H9 (cell line): Measurements from ENCODE around the gene HMOX2. TPM values are rescaled to one million over a fixed set of nuclear protein-coding genes. Genes with fewer than 3 reads are reported as not detected.

Experiments used
- DNase-seq: peaks from one replicate; pipeline ENCODE4 v3.0.0-alpha.2; 2017
- H2AFZ ChIP-seq: one replicate; pipeline ENCODE4 v1.6.1; 2013; ENCODE audit warnings: mild to moderate bottlenecking, low read length, control low read depth, moderate library complexity
- H2AK5ac ChIP-seq: 2 replicates; pipeline ENCODE4 v1.6.1; 2013; ENCODE audit warnings: low read length, control low read depth, mixed read lengths; ENCODE audit not compliant: insufficient read length
- H2BK120ac ChIP-seq: one replicate; pipeline ENCODE4 v1.6.1; 2013; ENCODE audit warnings: low read depth, mild to moderate bottlenecking, low read length, control low read depth, inconsistent platforms; ENCODE audit not compliant: poor library complexity, severe bottlenecking
- H2BK12ac ChIP-seq: 2 replicates; pipeline ENCODE4 v1.6.1; 2013; ENCODE audit warnings: low read length, control low read depth, mixed read lengths, low read depth; ENCODE audit not compliant: insufficient read length
- H2BK15ac ChIP-seq: 2 replicates; pipeline ENCODE4 v1.6.1; 2013; ENCODE audit warnings: low read depth, low read length, control low read depth
- H2BK20ac ChIP-seq: one replicate; pipeline ENCODE4 v1.6.1; 2013; ENCODE audit warnings: low read depth, mild to moderate bottlenecking, low read length, control low read depth, inconsistent platforms; ENCODE audit not compliant: poor library complexity, severe bottlenecking
- H2BK5ac ChIP-seq: 2 replicates; pipeline ENCODE4 v1.6.1; 2013; ENCODE audit warnings: low read length, control low read depth, mixed read lengths; ENCODE audit not compliant: insufficient read length
- H3K14ac ChIP-seq: 2 replicates; pipeline ENCODE4 v1.6.1; 2013; ENCODE audit warnings: low read length, control low read depth; ENCODE audit not compliant: insufficient read depth
- H3K18ac ChIP-seq: 2 replicates; pipeline ENCODE4 v1.6.1; 2013; ENCODE audit warnings: low read depth, mild to moderate bottlenecking, mixed read lengths, low read length, control low read depth; ENCODE audit not compliant: insufficient read length
- H3K23ac ChIP-seq: 2 replicates; pipeline ENCODE4 v1.6.1; 2013; ENCODE audit warnings: low read length, control low read depth, mixed read lengths, low read depth; ENCODE audit not compliant: insufficient read length
- H3K23me2 ChIP-seq: 2 replicates; pipeline ENCODE4 v1.6.1; 2013; ENCODE audit warnings: low read depth, mild to moderate bottlenecking, mixed read lengths, low read length, control low read depth; ENCODE audit not compliant: insufficient read length, poor library complexity, severe bottlenecking
- H3K27ac ChIP-seq: 2 replicates; pipeline ENCODE4 v1.5.1; 2013; ENCODE audit warnings: low read length, control low read depth, mixed read lengths, low read depth; ENCODE audit not compliant: insufficient read length
- H3K27me3 ChIP-seq: 2 replicates; pipeline ENCODE4 v1.6.1; 2013; ENCODE audit warnings: low read length, control low read depth, inconsistent platforms; ENCODE audit not compliant: insufficient read depth
- H3K4ac ChIP-seq: 2 replicates; pipeline ENCODE4 v1.6.1; 2013; ENCODE audit warnings: low read depth, mild to moderate bottlenecking, control low read depth, inconsistent platforms, low read length, moderate library complexity
- H3K4me1 ChIP-seq: 2 replicates; pipeline ENCODE4 v1.6.1; 2013; ENCODE audit warnings: low read length, control low read depth, inconsistent platforms; ENCODE audit not compliant: insufficient read depth
- H3K4me2 ChIP-seq: 2 replicates; pipeline ENCODE4 v1.6.1; 2013; ENCODE audit warnings: low read length, control low read depth, mixed read lengths; ENCODE audit not compliant: insufficient read length, insufficient read depth
- H3K56ac ChIP-seq: 2 replicates; pipeline ENCODE4 v1.6.1; 2013; ENCODE audit warnings: low read depth, mild to moderate bottlenecking, mixed read lengths, low read length, control low read depth; ENCODE audit not compliant: insufficient read length
- H3K79me1 ChIP-seq: 2 replicates; pipeline ENCODE4 v1.6.1; 2013; ENCODE audit warnings: low read depth, mild to moderate bottlenecking, moderate library complexity, low read length, control low read depth, inconsistent platforms; ENCODE audit not compliant: insufficient read depth, poor library complexity, severe bottlenecking
- H3K79me2 ChIP-seq: 2 replicates; pipeline ENCODE4 v1.6.1; 2013; ENCODE audit warnings: low read length, control low read depth, inconsistent platforms; ENCODE audit not compliant: insufficient read depth
- H3K9ac ChIP-seq: 2 replicates; pipeline ENCODE4 v1.6.1; 2013; ENCODE audit warnings: low read length, control low read depth, mixed read lengths; ENCODE audit not compliant: insufficient read length; ENCODE audit errors: extremely low read depth
- H3K9me3 ChIP-seq: one replicate; pipeline ENCODE4 v1.6.1; 2013; ENCODE audit warnings: low read depth, low read length, inconsistent platforms; ENCODE audit not compliant: control insufficient read depth
- H3T11ph ChIP-seq: one replicate; pipeline ENCODE4 v1.6.1; 2013; ENCODE audit warnings: mild to moderate bottlenecking, low read length, control low read depth, inconsistent platforms
- H4K20me1 ChIP-seq: one replicate; pipeline ENCODE4 v1.6.1; 2013; ENCODE audit not compliant: control insufficient read depth, insufficient read length, insufficient read depth
- H4K5ac ChIP-seq: 2 replicates; pipeline ENCODE4 v1.6.1; 2013; ENCODE audit warnings: low read depth, mild to moderate bottlenecking, mixed read lengths, low read length, control low read depth; ENCODE audit not compliant: insufficient read length
- H4K8ac ChIP-seq: replicated peaks from 2 replicates; pipeline ENCODE4 v1.6.1; 2013; ENCODE audit warnings: low read length, control low read depth, mixed read lengths, low read depth; ENCODE audit not compliant: insufficient read length
- H4K91ac ChIP-seq: 2 replicates; pipeline ENCODE4 v1.6.1; 2013; ENCODE audit warnings: low read depth, mild to moderate bottlenecking, moderate library complexity, mixed read lengths, low read length, control low read depth; ENCODE audit not compliant: insufficient read length
- H3K27ac Mint-ChIP-seq, 3 experiments: 2 replicates in 2 of 3; 3 replicates in 1 of 3; pipeline ENCODE4 v1.8.0; 2020 to 2021; ENCODE audit warnings: mixed read lengths in 3 of 3, mild to moderate bottlenecking in 1 of 3, moderate library complexity in 1 of 3
- H3K27me3 Mint-ChIP-seq: 2 replicates; pipeline ENCODE4 v1.8.0; 2021; ENCODE audit warnings: low read depth, mild to moderate bottlenecking, moderate library complexity, mixed read lengths
- H3K36me3 Mint-ChIP-seq, 3 experiments: 2 replicates in 2 of 3; 3 replicates in 1 of 3; pipeline ENCODE4 v1.8.0; 2020 to 2021; ENCODE audit warnings: low read depth in 3 of 3, mixed read lengths in 3 of 3; ENCODE audit not compliant: insufficient read depth in 1 of 3
- H3K4me1 Mint-ChIP-seq, 2 experiments: 2 replicates each; pipeline ENCODE4 v1.8.0; 2020; ENCODE audit warnings: mixed read lengths in 2 of 2
- H3K4me3 Mint-ChIP-seq, 2 experiments: 2 replicates in 1 of 2; 3 replicates in 1 of 2; pipeline ENCODE4 v1.8.0; 2020 to 2021; ENCODE audit warnings: mild to moderate bottlenecking in 2 of 2, mixed read lengths in 2 of 2, moderate library complexity in 1 of 2
- H3K9me3 Mint-ChIP-seq, 2 experiments: 2 replicates in 1 of 2; 3 replicates in 1 of 2; pipeline ENCODE4 v1.8.0; 2020; ENCODE audit warnings: mild to moderate bottlenecking in 2 of 2, mixed read lengths in 2 of 2, moderate library complexity in 1 of 2
- CTCF ChIP-seq: fragments of 200-600 bp; sonication (generic); conservative IDR thresholded peaks from 3 replicates; pipeline ENCODE4 v1.8.0; 2021; ENCODE audit warnings: antibody characterized with exemption, mild to moderate bottlenecking
- WGBS: extraction: QIAGEN DNeasy Blood & Tissue Kit; methylation state at CpG from one replicate; pipeline ENCODE4 v1.1.7; 2013; ENCODE audit warnings: missing lambda C conversion rate, low lambda C conversion rate, mixed read lengths; ENCODE audit not compliant: insufficient read length; ENCODE audit errors: extremely low coverage; 5-methylcytosine and 5-hydroxymethylcytosine counted together
- total RNA-seq: library from RNA; stranded (reverse); gene quantifications from 2 replicates; pipeline ENCODE4 v1.2.1, GENCODE V29; 2021

HMOX2 gene
- total RNA-seq, 1 experiment from 2014 or later: 44.4 TPM

GRCh38 chr16:4507588-4508345 lies 31.6 kb downstream of the HMOX2 start:
- no peaks in the 10 kb centered on the region for H4K20me1 ChIP-seq
- DNase-seq: no peak

More at GRCh38 chr16:4507588-4508345, 31.6 kb downstream of the HMOX2 start:
- Histone ChIP-seq H3K79me2 (no peaks in the 10 kb centered on the region), H3K9ac (no peak overlapping the region), H3K56ac (no peak overlapping the region), H3K18ac (no peak overlapping the region), H3K27ac (no peak overlapping the region), H3K4me2 (no peak overlapping the region), H2BK20ac (no peak overlapping the region), H2BK15ac (no peak overlapping the region), H2BK5ac (no peak overlapping the region), H4K91ac (no peak overlapping the region), H4K5ac (no peak overlapping the region), H3T11ph (no peak overlapping the region), H2AFZ (no peak overlapping the region), H2BK12ac (no peak overlapping the region), H3K23me2 (no peaks in the 10 kb centered on the region), H3K79me1 (no peaks in the 10 kb centered on the region), H3K23ac (no peak overlapping the region), H2AK5ac (no peak overlapping the region), H3K9me3 (no peaks in the 10 kb centered on the region), H3K4ac (no peak overlapping the region), H4K8ac (no peak overlapping the region), H3K27me3 (no peaks in the 10 kb centered on the region), H2BK120ac (no peak overlapping the region), H3K4me1 (no peaks in the 10 kb centered on the region), H3K14ac (no peak overlapping the region)
- H3K9me3 Mint-ChIP-seq: no peaks in the 10 kb centered on the region
- peaks cover 9 to 13% of the 10 kb centered on the region in 2 experiments; a peak in 2 of 4 replicates for H3K4me1 Mint-ChIP-seq
- no peak overlapping the region for H3K4me3 Mint-ChIP-seq
- no peaks in the 10 kb centered on the region; the same call in 1 of the 2 replicates for H3K27me3 Mint-ChIP-seq
- no CpG with 5 or more reads among the region's 17 CpGs for whole genome bisulfite sequencing
- peaks cover 14 to 51% (median 37%) of the 10 kb centered on the region in 3 experiments; a peak in 6 of 7 replicates for H3K36me3 Mint-ChIP-seq
- H3K27ac Mint-ChIP-seq: no peak overlapping the region; a peak in 2 of 7 replicates
- TF ChIP-seq CTCF: no peak
